Ishikawa (cell line): ENCODE data around the gene FAM163B.

Source experiments
- CEBPB ChIP-seq: IDR thresholded peaks from 2 replicates; pipeline ENCODE4 v1.6.1; 2012
- CREB1 ChIP-seq: IDR thresholded peaks from 2 replicates; pipeline ENCODE4 v1.6.1; 2012; ENCODE audit warnings: low read depth
- EGR1 ChIP-seq: IDR thresholded peaks from 2 replicates; pipeline ENCODE4 v1.6.1; 2012
- EP300 ChIP-seq: IDR thresholded peaks from 2 replicates; pipeline ENCODE4 v1.6.1; 2012; ENCODE audit warnings: borderline replicate concordance
- FOXM1 ChIP-seq: IDR thresholded peaks from 2 replicates; pipeline ENCODE4 v1.6.1; 2012; ENCODE audit warnings: low read depth, borderline replicate concordance
- MAX ChIP-seq: IDR thresholded peaks from 2 replicates; pipeline ENCODE4 v1.6.1; 2012
- NFIC ChIP-seq: IDR thresholded peaks from 2 replicates; pipeline ENCODE4 v1.6.1; 2012
- RAD21 ChIP-seq: IDR thresholded peaks from 2 replicates; pipeline ENCODE4 v1.6.1; 2012; ENCODE audit warnings: low read depth
- REST ChIP-seq: IDR thresholded peaks from 2 replicates; pipeline ENCODE4 v1.6.1; 2012; ENCODE audit warnings: low read depth, mild to moderate bottlenecking
- TAF1 ChIP-seq: IDR thresholded peaks from 2 replicates; pipeline ENCODE4 v1.6.1; 2012; ENCODE audit warnings: low read depth, mild to moderate bottlenecking
- TCF12 ChIP-seq: IDR thresholded peaks from 2 replicates; pipeline ENCODE4 v1.6.1; 2012; ENCODE audit warnings: low read depth
- TEAD4 ChIP-seq: IDR thresholded peaks from 2 replicates; pipeline ENCODE4 v1.6.1; 2012
- USF1 ChIP-seq: IDR thresholded peaks from 2 replicates; pipeline ENCODE4 v1.6.1; 2012
- YY1 ChIP-seq: IDR thresholded peaks from 2 replicates; pipeline ENCODE4 v1.6.1; 2012; ENCODE audit warnings: low read depth
- ZBTB7A ChIP-seq: IDR thresholded peaks from 2 replicates; pipeline ENCODE4 v1.6.1; 2012; ENCODE audit warnings: low read depth

The FAM163B gene

DNA sequence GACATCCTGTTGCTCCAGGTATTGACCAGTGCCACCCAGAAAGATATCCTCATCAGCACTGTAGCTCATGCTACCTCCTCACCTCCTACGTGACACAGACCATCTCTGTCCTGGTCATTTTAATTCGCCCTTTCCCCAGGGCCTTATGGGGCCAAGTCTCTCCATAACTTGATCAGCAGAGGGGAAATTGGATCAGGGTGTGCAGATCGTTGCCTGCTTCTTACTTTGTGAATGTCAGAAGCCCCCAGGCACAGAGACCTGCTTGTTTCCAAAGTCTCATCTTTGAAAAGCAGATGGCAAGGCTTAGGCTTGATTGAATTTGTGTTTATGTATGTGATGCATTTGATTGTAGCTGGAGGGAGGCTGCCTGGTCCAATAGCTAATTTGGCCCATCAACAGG, 18.2 kb upstream of the FAM163B start:
- no peak for TF ChIP-seq RAD21

- TF ChIP-seq TEAD4 = no peak
- no peak for TF ChIP-seq ZBTB7A
- TF ChIP-seq FOXM1 = no peak
- TF ChIP-seq EGR1 = no peak
- no peak for TF ChIP-seq USF1
These were observed 13.4 kb upstream of the FAM163B start for GRCh38 chr9:133622555-133622954.

DNA sequence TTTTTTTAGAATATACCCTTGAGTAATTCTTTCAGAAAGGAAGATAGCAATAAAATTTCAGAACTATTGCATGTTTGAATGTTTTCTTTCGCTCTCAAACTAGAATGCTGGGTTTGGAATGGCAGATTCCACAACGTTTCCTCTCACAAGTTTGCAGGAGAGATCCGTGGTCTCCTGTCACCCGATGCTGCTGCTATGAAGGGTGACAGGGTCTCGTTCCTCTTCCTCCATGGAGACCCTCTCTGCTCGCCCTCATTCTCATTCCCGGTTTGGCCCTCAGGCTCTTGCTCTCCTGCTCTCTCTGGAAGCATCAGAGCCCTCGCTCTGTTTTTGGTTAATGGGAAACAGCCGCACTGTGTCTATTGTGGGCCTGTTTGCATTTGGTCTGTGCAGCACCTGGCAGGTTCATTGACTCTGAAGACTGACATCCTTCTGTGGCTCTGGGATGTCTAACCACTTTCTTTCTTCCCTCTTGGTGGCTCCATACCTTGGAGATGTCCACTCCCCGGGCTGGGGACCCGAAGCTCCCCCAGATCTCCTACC, 12.6 kb upstream of the FAM163B start:
- TF ChIP-seq RAD21 (no peak), REST (no peak), USF1 (no peak), FOXM1 (no peak), CEBPB (no peak), YY1 (no peak)

- TF ChIP-seq NFIC (no peak), EP300 (no peak), FOXM1 (no peak), RAD21 (no peak), ZBTB7A (no peak), CREB1 (no peak), MAX (no peak)
These were observed 10.6 kb upstream of the FAM163B start for GRCh38 chr9:133619791-133620190.

GRCh38 chr9:133618726-133619125, 9.5 kb upstream of the FAM163B start:
- TF ChIP-seq MAX (no peak), FOXM1 (no peak), NFIC (no peak), YY1 (no peak)

- TF ChIP-seq TCF12 (no peak), CREB1 (no peak), MAX (no peak), USF1 (no peak), NFIC (no peak), TEAD4 (no peak), YY1 (no peak), ZBTB7A (no peak), EP300 (no peak), TAF1 (no peak)
These were observed 7.6 kb upstream of the FAM163B start for GRCh38 chr9:133616643-133617405.

DNA sequence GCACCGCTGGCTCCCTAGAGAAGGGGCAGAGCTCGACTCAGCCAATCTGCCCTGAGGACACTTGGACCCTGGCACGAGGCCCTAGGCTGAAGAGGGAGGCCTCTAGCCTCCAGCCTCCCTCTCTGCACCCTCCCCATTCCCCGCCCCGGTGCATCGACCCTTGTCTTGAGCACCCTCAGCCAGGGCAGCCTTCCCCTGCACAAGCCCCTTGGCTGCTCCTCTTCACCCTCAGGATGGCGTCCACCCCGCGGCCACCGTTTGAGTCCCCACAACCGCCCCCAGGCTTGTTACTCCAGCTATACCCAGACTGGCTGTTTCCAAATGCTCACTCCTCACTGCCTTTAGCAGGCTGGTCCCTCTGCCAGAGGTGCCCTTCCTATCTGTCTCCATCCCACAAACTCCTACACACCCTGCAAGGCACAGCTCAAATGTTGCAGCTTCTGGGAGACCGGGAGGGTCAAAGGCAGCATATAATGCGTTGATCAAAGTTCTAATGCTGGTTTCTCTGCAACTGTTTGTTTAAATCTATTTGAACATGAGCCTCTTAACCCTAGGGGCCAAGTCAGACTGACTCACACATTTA, 6.5 kb upstream of the FAM163B start:
- TF ChIP-seq EP300 = no peak
- TF ChIP-seq CEBPB = no peak
- TF ChIP-seq REST = no peak
- TF ChIP-seq ZBTB7A = no peak
- no peak for TF ChIP-seq CREB1
- TF ChIP-seq NFIC = no peak
- no peak for TF ChIP-seq EGR1
- no peak for TF ChIP-seq RAD21
- TF ChIP-seq TAF1 = no peak
